PC-9 (cell line): ENCODE data around the gene VDR. TPM values are rescaled to one million over a fixed set of nuclear protein-coding genes. Genes with fewer than 3 reads are reported as not detected.

Source experiments
- BruUV-seq: library from RNA; stranded (reverse); fragments of 400-500 nt; replicated peaks from 2 replicates; lab custom pipeline; 2021; lab: Mats Ljungman, UMichigan
- CTCF ChIA-PET: fragments of 300-600 bp; sonication (Branson Sonifier 250); formaldehyde crosslinking; loops from one replicate; lab custom pipeline; 2022; ENCODE audit warnings: antibody characterized with exemption; lab: Charles Lee
- POLR2A ChIA-PET: fragments of 300-600 bp; sonication (Branson Sonifier 250); formaldehyde crosslinking; loops from one replicate; lab custom pipeline; 2022; ENCODE audit warnings: antibody characterized with exemption; ENCODE audit not compliant: unreplicated experiment; lab: Charles Lee
- DNase-seq, 2 experiments: peaks; one replicate each; pipeline versions ENCODE4 v3.0.0 to v3.0.0-alpha.2; 2015 to 2022; ENCODE audit warnings: mixed read lengths in 1 of 2
- H2AFZ ChIP-seq: fragments of 200-600 bp; sonication (generic); 2 replicates; pipeline ENCODE4 v1.8.1; 2017; ENCODE audit warnings: antibody characterized with exemption
- H3F3A ChIP-seq: fragments of 200-600 bp; sonication (generic); 2 replicates; pipeline ENCODE4 v1.8.1; 2017; ENCODE audit warnings: antibody characterized with exemption, mild to moderate bottlenecking, low read depth; ENCODE audit not compliant: insufficient read depth
- H3K27ac ChIP-seq: fragments of 200-600 bp; sonication (generic); 2 replicates; pipeline ENCODE4 v1.6.1; 2016; ENCODE audit warnings: mixed run types
- H3K27me3 ChIP-seq: fragments of 200-600 bp; sonication (generic); 2 replicates; pipeline ENCODE4 v1.6.1; 2016; ENCODE audit warnings: low read depth, mixed run types; ENCODE audit not compliant: insufficient read depth
- H3K36me3 ChIP-seq: fragments of 200-600 bp; sonication (generic); 2 replicates; pipeline ENCODE4 v1.6.1; 2016; ENCODE audit warnings: low read depth, mixed run types
- H3K4me1 ChIP-seq: fragments of 200-600 bp; sonication (generic); replicated peaks from 2 replicates; pipeline ENCODE4 v1.6.1; 2016; ENCODE audit warnings: mixed run types; ENCODE audit not compliant: insufficient read depth
- H3K4me2 ChIP-seq: fragments of 200-600 bp; sonication (generic); 2 replicates; pipeline ENCODE4 v1.6.1; 2017; ENCODE audit warnings: mixed run types
- H3K4me3 ChIP-seq: fragments of 200-600 bp; sonication (generic); 2 replicates; pipeline ENCODE4 v1.6.1; 2016; ENCODE audit warnings: mixed run types
- H3K79me2 ChIP-seq: fragments of 200-600 bp; sonication (generic); 2 replicates; pipeline ENCODE4 v1.6.1; 2017; ENCODE audit warnings: low read depth, mixed run types
- H3K9me2 ChIP-seq: fragments of 200-600 bp; sonication (generic); 2 replicates; pipeline ENCODE4 v1.8.1; 2017; ENCODE audit warnings: mild to moderate bottlenecking; ENCODE audit not compliant: insufficient read depth
- H3K9me3 ChIP-seq: fragments of 200-600 bp; sonication (generic); 2 replicates; pipeline ENCODE4 v1.8.1; 2016; ENCODE audit warnings: low read depth; ENCODE audit not compliant: insufficient read depth
- H4K20me1 ChIP-seq: fragments of 200-600 bp; sonication (generic); 2 replicates; pipeline ENCODE4 v1.8.1; 2017; ENCODE audit not compliant: insufficient read depth
- CTCF ChIP-seq: fragments of 200-600 bp; sonication (generic); conservative IDR thresholded peaks from 2 replicates; pipeline ENCODE4 v1.6.1; 2017; ENCODE audit warnings: mixed run types, antibody characterized with exemption, mild to moderate bottlenecking, moderate library complexity
- EZH2 ChIP-seq: fragments of 200-600 bp; sonication (generic); IDR thresholded peaks from 2 replicates; pipeline ENCODE4 v1.8.0; 2017; ENCODE audit warnings: antibody characterized with exemption, low read depth
- intact Hi-C: fragments of 100-400 bp; cut with micrococcal nuclease; formaldehyde crosslinking; loops from one replicate; pipeline ENCODE4 v1.10.0; 2022; ENCODE audit not compliant: unreplicated experiment
- total RNA-seq: library from RNA; stranded (reverse); gene quantifications from 2 replicates; pipeline ENCODE4 v1.2.3, GENCODE V29; 2021

Gene VDR
- total RNA-seq, 1 experiment from 2014 or later: 12.3 TPM

DNA sequence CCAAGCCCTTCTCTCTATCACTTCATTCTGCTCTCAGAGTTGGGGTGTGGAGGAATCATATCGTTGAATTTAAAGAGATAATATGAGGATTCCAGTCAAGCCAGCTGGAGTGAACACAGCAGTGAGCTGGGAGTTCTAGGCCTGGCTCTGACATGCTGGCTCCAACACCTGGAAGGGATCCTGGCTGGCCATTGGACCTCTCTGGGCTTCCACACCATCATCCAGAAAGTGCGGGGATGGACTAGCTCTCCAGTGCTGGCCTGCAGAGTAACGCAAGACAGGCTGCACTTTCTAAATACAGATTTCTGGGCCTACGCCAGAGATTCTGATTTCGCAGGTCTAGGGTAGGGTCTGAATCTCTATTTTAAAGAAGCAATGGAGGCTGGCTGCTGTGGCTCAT, 50.3 kb downstream of the VDR start:
- no peaks in the 10 kb centered on the region for H3K9me3 ChIP-seq
- no peaks in the 10 kb centered on the region for H3K9me2 ChIP-seq
- H3K27me3 ChIP-seq: no peaks in the 10 kb centered on the region
- no peak overlapping the region for H3K4me3 ChIP-seq
- H3K79me2 ChIP-seq: no peaks in the 10 kb centered on the region
- H3K36me3 ChIP-seq: no peaks in the 10 kb centered on the region
- no TSS peak for BruUV-seq
- DNase-seq: no peak
- no peak overlapping the region for H2AFZ ChIP-seq
- H3F3A ChIP-seq: peaks cover 6% of the 10 kb centered on the region; the same call in 1 of the 2 replicates
- H4K20me1 ChIP-seq: no peaks in the 10 kb centered on the region
- no peak overlapping the region for H3K4me2 ChIP-seq
- TF ChIP-seq EZH2 (no peak), CTCF (no peak)
- CTCF ChIA-PET: no interaction called here
- intact Hi-C loops: no loop called here
- H3K27ac ChIP-seq: no peak overlapping the region
- POLR2A ChIA-PET: no interaction called here
- H3K4me1 ChIP-seq: peaks cover 11% of the 10 kb centered on the region

GRCh38 chr12:47852096-47852571, 52.7 kb downstream of the VDR start:
- H3K36me3 ChIP-seq: no peaks in the 10 kb centered on the region
- DNase-seq: no peak
- H3K4me3 ChIP-seq: no peak overlapping the region
- TF ChIP-seq EZH2 (no peak), CTCF (no peak)
- no peaks in the 10 kb centered on the region for H3K79me2 ChIP-seq
- H3K9me2 ChIP-seq: no peaks in the 10 kb centered on the region
- no peak overlapping the region for H3K4me2 ChIP-seq
- CTCF ChIA-PET: no interaction called here
- no peaks in the 10 kb centered on the region for H4K20me1 ChIP-seq
- no peaks in the 10 kb centered on the region for H3F3A ChIP-seq
- no TSS peak for BruUV-seq
- POLR2A ChIA-PET: no interaction called here
- no peaks in the 10 kb centered on the region for H3K4me1 ChIP-seq
- no peaks in the 10 kb centered on the region for H3K27me3 ChIP-seq
- no peak overlapping the region for H3K27ac ChIP-seq
- intact Hi-C loops: no loop called here
- H2AFZ ChIP-seq: no peak overlapping the region
- no peaks in the 10 kb centered on the region for H3K9me3 ChIP-seq

DNA sequence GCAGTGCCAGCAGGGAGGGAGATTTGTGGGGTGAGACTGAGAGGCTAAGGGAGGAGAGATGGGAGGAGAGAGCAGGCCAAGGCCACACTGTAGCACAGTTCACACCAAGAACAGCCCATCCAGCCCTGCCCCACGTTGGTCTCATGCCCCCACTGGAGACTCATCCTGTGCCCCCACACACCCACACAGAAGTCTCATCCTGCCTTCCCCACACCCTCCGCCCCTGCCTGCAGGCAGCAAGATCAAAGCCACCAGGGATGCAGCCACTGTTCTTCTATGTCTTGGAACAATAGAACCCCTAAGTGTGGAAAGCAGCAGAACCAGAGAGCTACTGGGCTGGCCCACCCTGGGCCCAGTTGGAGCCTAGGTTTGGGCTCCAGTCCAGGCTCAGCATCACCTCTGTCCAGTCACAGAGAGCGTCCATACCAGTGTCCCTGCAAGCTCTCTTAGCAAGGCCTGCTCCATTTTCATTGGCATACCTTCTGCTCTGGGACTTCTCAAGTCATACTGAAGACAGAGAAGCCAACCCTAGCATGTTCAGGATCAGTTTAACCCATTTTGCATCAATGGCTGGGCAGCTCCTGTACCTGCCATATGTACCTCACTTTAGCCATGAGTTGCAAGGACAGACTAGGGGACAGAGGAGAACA, 53.4 kb downstream of the VDR start:
- Histone ChIP-seq H3K9me3 (no peaks in the 10 kb centered on the region), H3K36me3 (no peaks in the 10 kb centered on the region), H4K20me1 (no peaks in the 10 kb centered on the region), H3K4me2 (no peak overlapping the region), H3F3A (no peaks in the 10 kb centered on the region), H3K27ac (no peak overlapping the region), H3K27me3 (no peaks in the 10 kb centered on the region), H3K4me1 (no peaks in the 10 kb centered on the region), H3K9me2 (no peaks in the 10 kb centered on the region), H3K4me3 (no peak overlapping the region), H3K79me2 (no peaks in the 10 kb centered on the region), H2AFZ (no peak overlapping the region)
- TF ChIP-seq EZH2 (no peak), CTCF (no peak)
- ChIA-PET CTCF (no interaction called here), POLR2A (no interaction called here)
- intact Hi-C loops: no loop called here
- BruUV-seq: no TSS peak
- DNase-seq: no peak
